Tibial artery (tissue), 4 donors: ENCODE measurements around the gene TPSB2.
"Not testable (repeated sequence)": the region's sequence is repeated elsewhere in the genome, so short reads cannot be mapped to it uniquely, and the experiment has no call there.

Source experiments
- DNase-seq, 2 donors: peaks; one replicate each; pipeline ENCODE4 v3.0.0-alpha.2; 2019
- H3K27ac ChIP-seq, 2 donors: fragments of 200-600 bp; sonication (generic) in 1 of 2; 1 replicate in 1 of 2; 2 replicates in 1 of 2; pipeline ENCODE4 v1.5.1; 2018 to 2019; ENCODE audit warnings: mild to moderate bottlenecking in 1 of 2
- H3K27me3 ChIP-seq, 2 donors: fragments of 200-600 bp; sonication (generic) in 1 of 2; one replicate each; pipeline versions ENCODE4 v1.5.1 to v1.6.0; 2016 to 2019
- H3K36me3 ChIP-seq, 3 donors: fragments of 200-600 bp; sonication (generic) in 2 of 3; one replicate each; pipeline ENCODE4 v1.5.1; 2016 to 2019; ENCODE audit warnings: mild to moderate bottlenecking in 2 of 3
- H3K4me1 ChIP-seq, 4 donors: fragments of 200-600 bp; sonication (generic) in 2 of 4; 1 replicate in 3 of 4; 2 replicates in 1 of 4; pipeline ENCODE4 v1.5.1; 2016 to 2019
- H3K4me3 ChIP-seq, 2 donors: fragments of 200-600 bp; sonication (generic) in 1 of 2; 1 replicate in 1 of 2; 2 replicates in 1 of 2; pipeline ENCODE4 v1.5.1; 2018 to 2019; ENCODE audit warnings: mild to moderate bottlenecking in 2 of 2
- H3K9me3 ChIP-seq, 3 donors: fragments of 200-600 bp; sonication (generic) in 1 of 3; one replicate each; pipeline ENCODE4 v1.5.1; 2016 to 2019
- CTCF ChIP-seq, 2 experiments: fragments of 200-600 bp in 1 of 2; fragments of 450-650 bp in 1 of 2; IDR thresholded peaks; one replicate each; pipeline ENCODE4 v1.5.1; 2017 to 2019; ENCODE audit warnings: antibody characterized with exemption in 2 of 2, mild to moderate bottlenecking in 1 of 2, moderate library complexity in 1 of 2
- intact Hi-C: fragments of 100-400 bp; cut with DNase I; formaldehyde crosslinking; loops from one replicate; pipeline ENCODE4 v1.15.0; 2023; ENCODE audit warnings: low total_unique reads

The TPSB2 gene

DNA sequence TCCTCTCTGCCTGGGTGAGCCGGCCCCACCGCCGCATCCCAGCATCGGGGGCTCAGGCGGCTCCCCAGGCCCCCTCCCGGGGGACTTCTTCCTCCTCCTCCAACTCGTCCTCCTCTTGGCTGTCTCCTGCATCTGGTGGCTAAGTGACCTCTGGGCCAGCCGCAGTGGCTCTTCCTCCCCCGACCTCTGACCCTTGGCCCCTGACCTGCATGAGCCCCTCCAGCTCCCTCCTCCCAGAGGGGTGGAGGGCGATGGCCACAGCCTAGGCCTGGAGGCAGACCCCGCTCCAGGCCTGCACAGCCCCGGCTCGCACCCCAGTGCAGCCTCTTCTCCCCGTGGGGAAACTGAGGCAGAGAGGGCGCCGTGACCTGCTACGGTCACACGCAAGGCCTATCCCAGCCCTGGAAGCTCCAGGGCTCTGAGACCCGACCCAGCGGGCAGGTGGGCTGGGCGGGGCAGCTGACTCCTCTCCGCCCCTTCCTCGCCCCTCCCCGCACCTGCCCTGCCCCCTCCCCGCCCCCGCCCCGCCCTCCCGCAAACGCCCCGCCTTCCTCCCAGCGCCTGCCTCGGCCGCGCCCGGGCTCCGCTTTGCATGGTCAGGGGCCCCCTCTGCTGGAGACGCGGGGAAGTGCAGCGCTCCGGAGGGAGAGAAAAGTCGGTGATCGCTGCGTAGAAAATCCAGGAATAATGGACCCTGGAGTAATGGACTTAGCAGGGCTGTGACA is 19.2 kb upstream of the TPSB2 start:
- H3K27ac ChIP-seq, H3K9me3 ChIP-seq, H3K4me1 ChIP-seq, H3K36me3 ChIP-seq, intact Hi-C loops, H3K4me3 ChIP-seq, DNase-seq: not testable (repeated sequence)
- peaks cover 0 to 25% of the 10 kb centered on the region in 2 donors for H3K27me3 ChIP-seq

- DNase-seq, H3K4me1 ChIP-seq, H3K27ac ChIP-seq, H3K4me3 ChIP-seq, H3K9me3 ChIP-seq, intact Hi-C loops, H3K36me3 ChIP-seq: not testable (repeated sequence)
- H3K27me3 ChIP-seq, result peaks cover 0 to 30% of the 10 kb centered on the region in 2 donors
These were observed 18.0 kb upstream of the TPSB2 start for GRCh38 chr16:1247903-1248537.

DNA sequence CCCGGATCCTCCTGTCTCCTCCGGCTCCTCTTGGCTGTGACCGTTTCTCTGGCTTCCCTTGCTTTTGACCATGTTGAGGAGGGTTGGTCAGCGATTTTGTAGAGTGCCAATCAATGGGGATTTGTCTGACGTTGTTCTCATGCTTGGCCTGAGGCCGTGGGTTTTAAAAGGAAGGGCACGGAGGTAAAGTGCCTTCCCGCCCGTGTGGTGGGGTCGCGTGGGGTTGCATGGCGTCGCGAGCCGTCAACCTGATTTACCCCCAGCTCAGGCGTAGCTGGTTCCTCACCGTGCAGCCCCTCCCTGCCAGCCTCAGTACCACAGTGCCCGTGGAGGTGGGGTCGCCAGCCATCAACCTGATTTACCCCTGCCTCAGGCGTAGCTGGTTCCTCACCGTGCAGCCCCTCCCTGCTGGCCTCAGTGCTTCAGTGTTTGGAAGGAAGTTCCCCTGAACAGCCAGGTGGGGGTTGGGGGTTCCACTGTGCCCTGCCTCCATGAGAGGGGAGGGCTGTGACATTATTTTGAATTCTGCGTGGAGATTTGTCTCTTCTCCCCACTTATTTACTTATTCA is 15.6 kb upstream of the TPSB2 start:
- no peak for DNase-seq
- no peak overlapping the region for H3K27ac ChIP-seq
- intact Hi-C loops, result no loop called here
- H3K36me3 ChIP-seq, result no peaks in the 10 kb centered on the region
- H3K4me3 ChIP-seq, result no peak overlapping the region
- H3K27me3 ChIP-seq, result peaks cover 0 to 30% of the 10 kb centered on the region in 2 donors
- no peaks in the 10 kb centered on the region for H3K9me3 ChIP-seq
- H3K4me1 ChIP-seq, result no peaks in the 10 kb centered on the region
- TF ChIP-seq CTCF (IDR thresholded peaks at IDR 0.05), result no peak

- no peak for DNase-seq
- Histone ChIP-seq H3K27me3 (peaks cover 0 to 35% of the 10 kb centered on the region in 2 donors), H3K27ac (no peak overlapping the region), H3K9me3 (no peaks in the 10 kb centered on the region), H3K4me1 (no peaks in the 10 kb centered on the region), H3K4me3 (no peak overlapping the region), H3K36me3 (no peaks in the 10 kb centered on the region)
- intact Hi-C loops, result no loop called here
- no peak for TF ChIP-seq CTCF (IDR thresholded peaks at IDR 0.05)
These were observed 14.9 kb upstream of the TPSB2 start for GRCh38 chr16:1244881-1245280.

GRCh38 chr16:1243907-1244850 is 14.2 kb upstream of the TPSB2 start:
- intact Hi-C loops, DNase-seq, H3K4me1 ChIP-seq, H3K27ac ChIP-seq, H3K36me3 ChIP-seq, H3K4me3 ChIP-seq, H3K9me3 ChIP-seq: not testable (repeated sequence)
- H3K27me3 ChIP-seq, result peaks cover 0 to 40% of the 10 kb centered on the region in 2 donors

DNA sequence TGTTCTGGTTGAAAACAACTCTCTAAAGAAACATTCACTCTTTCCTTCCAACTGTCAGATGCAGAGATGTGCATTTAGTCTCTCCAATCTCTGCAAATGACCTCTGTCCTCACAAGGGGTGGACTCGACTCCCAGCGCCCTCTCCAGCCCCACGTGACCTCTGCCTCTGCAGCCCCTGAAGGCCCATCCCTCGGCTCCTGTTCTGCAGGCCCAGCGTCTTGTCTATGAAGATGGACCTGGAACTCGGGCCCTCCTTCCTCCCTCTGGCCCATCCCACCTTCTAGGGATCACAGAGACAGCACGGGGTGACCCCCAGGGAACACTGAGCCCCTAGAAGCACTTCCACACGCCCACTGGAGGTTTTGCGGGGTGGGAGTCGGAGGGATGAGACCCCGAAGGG is 13.4 kb upstream of the TPSB2 start:
- H3K4me1 ChIP-seq, intact Hi-C loops, H3K27ac ChIP-seq, H3K4me3 ChIP-seq, H3K36me3 ChIP-seq, H3K9me3 ChIP-seq, DNase-seq: not testable (repeated sequence)
- H3K27me3 ChIP-seq, result peaks cover 0 to 40% of the 10 kb centered on the region in 2 donors

- H3K4me3 ChIP-seq, H3K4me1 ChIP-seq, H3K27ac ChIP-seq, H3K36me3 ChIP-seq, intact Hi-C loops, H3K9me3 ChIP-seq, DNase-seq: not testable (repeated sequence)
- H3K27me3 ChIP-seq, result peaks cover 0 to 30% of the 10 kb centered on the region in 2 donors
These were observed 11.1 kb upstream of the TPSB2 start for GRCh38 chr16:1241081-1241480.

DNA sequence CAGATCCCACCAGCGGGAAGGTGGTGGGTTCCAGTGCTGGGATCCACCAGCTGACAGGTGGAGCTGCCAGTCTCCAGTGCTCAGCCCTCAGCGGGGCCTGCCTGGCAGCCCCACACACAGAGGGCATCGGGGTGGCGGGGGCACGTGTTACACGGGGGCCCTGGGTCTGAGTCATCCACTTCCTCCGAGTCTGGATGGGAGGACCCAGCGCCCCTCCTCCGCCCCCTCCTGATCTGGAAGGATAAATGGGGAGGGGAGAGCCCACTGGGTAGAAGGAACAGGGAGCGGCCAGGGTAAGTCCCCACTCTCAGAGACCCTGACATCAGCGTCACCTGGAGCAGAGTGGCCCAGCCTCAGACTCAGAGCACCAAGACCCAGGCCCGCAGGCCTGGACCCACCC is 10.5 kb upstream of the TPSB2 start, which contains the start of gene TPSAB1:
TSS of gene TPSAB1 (plus strand) at position 270 of the 400 bp plus-strand sequence. CDS start 234 bp downstream, outside the sequence.
- intact Hi-C loops, H3K27ac ChIP-seq, H3K4me1 ChIP-seq, H3K36me3 ChIP-seq, DNase-seq, H3K9me3 ChIP-seq, H3K4me3 ChIP-seq: not testable (repeated sequence)
- H3K27me3 ChIP-seq, result peaks cover 0 to 23% of the 10 kb centered on the region in 2 donors

GRCh38 chr16:1239575-1239974 is 9.6 kb upstream of the TPSB2 start:
- DNase-seq, H3K9me3 ChIP-seq, H3K4me1 ChIP-seq, H3K36me3 ChIP-seq, H3K4me3 ChIP-seq, intact Hi-C loops, H3K27ac ChIP-seq: not testable (repeated sequence)
- H3K27me3 ChIP-seq, result peaks cover 0 to 19% of the 10 kb centered on the region in 2 donors

GRCh38 chr16:1238909-1239308 is 8.9 kb upstream of the TPSB2 start:
- DNase-seq, H3K4me1 ChIP-seq, H3K27ac ChIP-seq, H3K9me3 ChIP-seq, intact Hi-C loops, H3K36me3 ChIP-seq, H3K4me3 ChIP-seq: not testable (repeated sequence)
- peaks cover 0 to 13% of the 10 kb centered on the region in 2 donors for H3K27me3 ChIP-seq
